ENCODE measurements around the gene MLLT10. TPM values are rescaled to one million over a fixed set of nuclear protein-coding genes. Genes with fewer than 3 reads are reported as not detected.
A peak's percentile ranks its signal among the peaks of the same experiment; 100 is the strongest.

MLLT10 gene
- total and polyA plus RNA-seq, 8 donors: 39.9 to 55.2 (median 49.2) TPM

- Histone ChIP-seq H3K36me3 (no peaks in the 10 kb centered on the region), H3K27me3 (peaks cover 0 to 80% of the 10 kb centered on the region in 2 donors), H3K4me3 (no peak overlapping the region), H3K9me3 (no peaks in the 10 kb centered on the region), H3K27ac (no peak overlapping the region), H3K4me1 (peaks cover 4 to 30% of the 10 kb centered on the region in 2 donors)
- TF ChIP-seq CTCF (IDR thresholded peaks at IDR 0.05): no peak
- ATAC-seq: no peak
- no peak for DNase-seq
- intact Hi-C loops (cut with DNase I): no loop called here
These were observed 20.6 kb upstream of the MLLT10 start for GRCh38 chr10:21513405-21513788.

GRCh38 chr10:21514129-21514817, 19.8 kb upstream of the MLLT10 start:
- no peak for DNase-seq
- no peak overlapping the region for H3K4me3 ChIP-seq
- H3K9me3 ChIP-seq: no peaks in the 10 kb centered on the region
- H3K27ac ChIP-seq: no peak overlapping the region
- peaks cover 0 to 89% of the 10 kb centered on the region in 2 donors for H3K27me3 ChIP-seq
- no peak for ATAC-seq
- peaks cover 4 to 38% of the 10 kb centered on the region in 2 donors for H3K4me1 ChIP-seq
- H3K36me3 ChIP-seq: no peaks in the 10 kb centered on the region
- intact Hi-C loops (cut with DNase I): no loop called here
- TF ChIP-seq CTCF (IDR thresholded peaks at IDR 0.05): no peak

DNA sequence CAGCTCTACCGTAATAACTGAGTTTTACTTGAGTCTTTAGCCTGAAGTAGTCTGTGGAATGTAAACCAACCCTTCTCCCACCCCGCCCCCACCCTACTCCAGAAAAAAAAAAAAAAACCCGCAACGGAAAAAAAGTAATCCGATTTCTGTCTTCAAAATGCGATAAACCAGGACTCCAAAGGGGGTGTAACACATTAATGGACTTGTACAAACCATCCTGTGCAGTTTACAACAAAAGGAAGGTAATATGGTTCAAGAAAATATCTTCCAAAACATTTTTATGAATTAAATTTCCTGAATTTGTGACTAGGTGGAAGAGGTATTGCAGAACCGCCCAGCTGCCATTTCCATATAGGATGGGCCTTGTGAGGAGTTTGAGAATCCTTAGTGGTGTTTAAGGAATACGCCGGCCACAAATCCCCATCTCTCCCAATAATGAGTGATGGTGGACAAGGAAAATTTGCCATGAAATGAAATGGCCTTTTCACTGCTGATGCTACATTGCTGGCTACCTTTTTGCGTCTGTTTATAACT, 19.1 kb upstream of the MLLT10 start:
- H3K27ac ChIP-seq: no peak overlapping the region
- H3K4me3 ChIP-seq: peak overlapping the region in 1 of 2 donors; percentile 52

GRCh38 chr10:21515361-21516241, 18.4 kb upstream of the MLLT10 start:
- DNase-seq: no peak
- peaks cover 0 to 43% of the 10 kb centered on the region in 2 donors for H3K4me1 ChIP-seq
- peaks cover 0 to 93% of the 10 kb centered on the region in 2 donors for H3K27me3 ChIP-seq

More for the DNA sequence above, 19.1 kb upstream of the MLLT10 start:
- ATAC-seq (peak; percentile 11), DNase-seq (no peak)
- intact Hi-C loops (cut with DNase I): no loop called here
- peaks cover 4 to 45% of the 10 kb centered on the region in 2 donors for H3K4me1 ChIP-seq
- no peaks in the 10 kb centered on the region for H3K36me3 ChIP-seq
- H3K9me3 ChIP-seq: no peaks in the 10 kb centered on the region
- no peak for TF ChIP-seq CTCF (IDR thresholded peaks at IDR 0.05)
- H3K27me3 ChIP-seq: peaks cover 0 to 93% of the 10 kb centered on the region in 2 donors

More at GRCh38 chr10:21515361-21516241, 18.4 kb upstream of the MLLT10 start:
- ATAC-seq: no peak
- Histone ChIP-seq H3K27ac (peak overlapping the region in 1 of 2 donors; percentile 63), H3K36me3 (no peaks in the 10 kb centered on the region), H3K9me3 (no peaks in the 10 kb centered on the region), H3K4me3 (peak overlapping the region; percentile 25 to 52)
- no peak for TF ChIP-seq CTCF (IDR thresholded peaks at IDR 0.05)
- intact Hi-C loops (cut with DNase I): no loop called here
